GM19351 (cell line): ENCODE data around the gene RAB12.
"Not testable (repeated sequence)": the region's sequence is repeated elsewhere in the genome, so short reads cannot be mapped to it uniquely, and the experiment has no call there.

ENCODE experiments used
- ATAC-seq: cut with Tn5 transposase; IDR thresholded peaks from one replicate; pipeline ENCODE4 v1.9.1; 2021; ENCODE audit warnings: mild to moderate bottlenecking, moderate library complexity; ENCODE audit not compliant: unreplicated experiment

Gene RAB12

GRCh38 chr18:8608795-8609658 lies at the start of gene RAB12:
Gene RAB12, plus strand, starts transcription at chr18:8609437. Its CDS starts 3 bp downstream, at chr18:8609440.
- peak; percentile 52 for ATAC-seq

- no peak for ATAC-seq
These were observed 49.5 kb upstream of the RAB12 start for GRCh38 chr18:8559612-8560186.

- no peak for ATAC-seq
These were observed 47.9 kb upstream of the RAB12 start for GRCh38 chr18:8561123-8561910.

- ATAC-seq = no peak
These were observed 47.2 kb upstream of the RAB12 start for GRCh38 chr18:8562070-8562469.

- no peak for ATAC-seq
These were observed 46.3 kb upstream of the RAB12 start for GRCh38 chr18:8562919-8563318.

GRCh38 chr18:8571399-8571798 lies 37.8 kb upstream of the RAB12 start:
- no peak for ATAC-seq

- ATAC-seq = not testable (repeated sequence)
These were observed 35.5 kb upstream of the RAB12 start for GRCh38 chr18:8573766-8574165.

- no peak for ATAC-seq
These were observed 24.4 kb upstream of the RAB12 start for GRCh38 chr18:8584798-8585197.

GRCh38 chr18:8586941-8587340 lies 22.3 kb upstream of the RAB12 start:
- ATAC-seq = no peak

GRCh38 chr18:8595445-8595844 lies 13.8 kb upstream of the RAB12 start:
- ATAC-seq = no peak

GRCh38 chr18:8601277-8602032 lies 7.8 kb upstream of the RAB12 start:
- peak; percentile 59 for ATAC-seq

GRCh38 chr18:8602040-8602439 lies 7.2 kb upstream of the RAB12 start:
- peak; percentile 19 for ATAC-seq

- no peak for ATAC-seq
These were observed 6.7 kb upstream of the RAB12 start for GRCh38 chr18:8602557-8602956.

GRCh38 chr18:8603663-8604520 lies 5.3 kb upstream of the RAB12 start:
- peak; percentile 25 for ATAC-seq

GRCh38 chr18:8605974-8606373 lies 3.3 kb upstream of the RAB12 start:
- no peak for ATAC-seq

- no peak for ATAC-seq
These were observed 1.2 kb upstream of the RAB12 start for GRCh38 chr18:8607776-8608742.

GRCh38 chr18:8609659-8610458 lies 622 bp downstream of the RAB12 start:
- ATAC-seq = peak; percentile 22

- no peak for ATAC-seq
These were observed 1.2 kb downstream of the RAB12 start for GRCh38 chr18:8610459-8610851.
